Superior temporal gyrus (tissue), 1 donor: ENCODE results near the gene SFXN4.

Experiments used
- DNase-seq: peaks from one replicate; pipeline ENCODE4 v3.0.0-alpha.2; 2016; ENCODE audit errors: extremely low spot score

The SFXN4 gene, protein sequence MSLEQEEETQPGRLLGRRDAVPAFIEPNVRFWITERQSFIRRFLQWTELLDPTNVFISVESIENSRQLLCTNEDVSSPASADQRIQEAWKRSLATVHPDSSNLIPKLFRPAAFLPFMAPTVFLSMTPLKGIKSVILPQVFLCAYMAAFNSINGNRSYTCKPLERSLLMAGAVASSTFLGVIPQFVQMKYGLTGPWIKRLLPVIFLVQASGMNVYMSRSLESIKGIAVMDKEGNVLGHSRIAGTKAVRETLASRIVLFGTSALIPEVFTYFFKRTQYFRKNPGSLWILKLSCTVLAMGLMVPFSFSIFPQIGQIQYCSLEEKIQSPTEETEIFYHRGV

GRCh38 chr10:119165171-119166117, at the start of gene SFXN4:
Gene SFXN4, minus strand, starts transcription at chr10:119165714. Its CDS starts 67 bp downstream, at chr10:119165647.
- DNase-seq, result peak; percentile 84

DNA sequence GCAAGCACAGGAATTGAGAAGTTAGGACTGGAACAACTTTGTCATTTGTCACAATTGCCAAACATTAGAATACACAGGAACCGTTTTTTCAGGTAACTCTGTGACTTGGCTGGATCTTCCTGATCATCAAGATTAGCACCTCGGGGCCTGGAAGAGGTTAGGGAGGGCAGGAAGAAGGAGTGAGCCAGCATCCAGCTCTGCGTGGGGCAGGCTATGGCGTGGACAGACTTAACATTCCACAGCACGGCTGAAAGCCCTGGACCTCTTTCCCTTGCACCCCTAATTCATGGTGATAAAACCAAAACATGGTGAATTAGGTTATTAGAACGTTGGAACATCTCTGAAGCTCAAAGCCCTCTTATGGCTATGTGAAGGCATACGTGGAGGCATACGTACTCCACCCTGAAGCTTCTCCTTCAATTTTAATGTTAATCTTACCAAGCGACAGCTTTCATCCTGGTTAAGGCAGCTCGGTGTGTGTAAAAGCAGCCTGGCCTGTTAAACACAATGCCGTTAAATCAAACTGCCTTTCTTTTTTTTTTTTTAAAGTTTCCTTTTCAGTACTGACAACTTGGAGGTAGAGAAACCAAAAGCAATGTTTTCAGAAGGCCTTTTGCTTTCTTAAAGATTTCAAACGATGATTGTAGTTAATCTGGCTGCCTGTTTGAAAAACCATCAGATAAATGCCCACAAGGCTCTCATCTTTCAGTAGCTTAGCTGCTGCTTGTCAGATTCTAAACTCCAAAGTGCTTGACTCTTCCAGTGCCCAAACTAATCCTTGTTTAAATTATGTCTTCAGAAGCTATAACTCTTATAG, 46.3 kb upstream of the SFXN4 start:
- no peak for DNase-seq

DNA sequence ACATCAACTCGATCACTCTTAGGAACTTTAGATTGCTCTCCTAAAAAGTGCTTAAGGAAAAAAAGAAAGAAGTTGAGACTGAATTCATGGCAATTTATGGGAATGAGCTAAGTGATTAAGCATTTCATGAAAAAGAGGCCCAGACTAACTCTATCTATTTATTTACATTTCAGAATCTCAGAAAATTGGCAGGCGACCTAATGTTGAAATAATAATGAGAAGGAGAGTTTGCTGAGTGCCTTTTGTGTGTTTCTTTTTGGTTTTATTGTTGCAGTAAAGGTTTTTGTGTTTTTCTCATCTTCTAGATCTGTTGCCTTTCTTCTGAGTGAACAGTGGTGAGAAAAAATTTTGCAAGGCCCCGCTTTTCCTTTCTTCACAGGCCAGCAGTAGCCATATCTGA, 45.7 kb upstream of the SFXN4 start:
- DNase-seq, result no peak

DNA sequence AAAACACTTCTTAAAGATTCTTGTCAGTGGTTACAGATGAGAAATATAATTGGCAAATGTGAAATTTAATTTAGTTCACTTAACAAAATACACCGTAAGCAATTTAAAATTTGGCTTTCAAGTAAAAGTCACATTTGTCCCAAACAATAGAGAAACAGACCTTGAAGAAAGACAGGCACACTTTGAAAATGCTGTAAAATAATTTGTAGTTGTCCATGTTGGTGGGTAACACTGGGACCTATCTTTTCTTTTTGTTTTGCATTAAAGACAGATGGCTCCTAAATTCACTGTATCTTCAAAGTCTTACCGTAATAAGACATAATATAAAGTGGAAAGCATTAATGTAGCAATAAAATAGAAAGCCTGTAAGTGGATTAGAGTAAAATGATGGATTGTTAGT, 45.1 kb upstream of the SFXN4 start:
- DNase-seq, result no peak

GRCh38 chr10:119209736-119210355, 44.3 kb upstream of the SFXN4 start:
- DNase-seq, result no peak

- peak; percentile 78 for DNase-seq
Measured at GRCh38 chr10:119209035-119209735, 43.7 kb upstream of the SFXN4 start.

DNA sequence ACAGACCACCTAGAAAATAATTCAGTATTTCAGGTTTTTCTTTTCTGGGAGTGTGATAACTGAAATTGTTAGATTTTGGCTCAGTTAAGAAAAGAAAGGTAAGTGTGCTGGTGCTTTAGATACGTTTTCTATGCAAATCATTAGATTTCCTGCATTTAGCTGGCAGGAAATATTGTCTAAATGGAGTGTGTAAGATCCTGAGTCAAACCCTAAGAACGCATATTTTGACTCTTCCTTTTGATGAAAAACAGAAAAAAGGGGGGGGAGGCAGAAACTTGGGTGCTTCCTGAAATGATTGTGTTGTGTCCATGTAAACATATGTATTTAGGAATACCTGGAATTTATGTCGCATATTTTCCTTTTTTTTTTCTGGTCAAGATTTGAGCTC, 43.0 kb upstream of the SFXN4 start:
- DNase-seq, result no peak

- DNase-seq, result no peak
Measured at GRCh38 chr10:119207713-119208552, 42.4 kb upstream of the SFXN4 start.

DNA sequence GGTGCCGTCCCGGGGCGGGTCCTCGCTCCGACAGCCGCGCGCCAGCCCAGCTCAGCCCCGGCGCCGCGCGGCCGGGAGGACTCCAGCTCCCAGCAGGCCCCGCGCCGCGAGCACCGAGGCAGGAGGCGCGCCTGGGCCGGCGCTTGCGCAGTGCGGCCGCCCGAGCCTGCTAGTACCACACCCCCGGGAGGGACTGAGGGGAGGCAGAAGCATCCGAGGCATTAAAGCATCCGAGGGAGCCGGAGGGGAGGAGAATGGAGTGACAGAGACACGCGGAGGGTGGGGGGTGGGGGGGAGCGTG, 41.8 kb upstream of the SFXN4 start, which contains the start of gene GRK5:
TSS of gene GRK5 (plus strand) at position 206 of the 301 bp plus-strand sequence. CDS start 347 bp downstream, outside the sequence.
- DNase-seq, result peak; percentile 94

DNA sequence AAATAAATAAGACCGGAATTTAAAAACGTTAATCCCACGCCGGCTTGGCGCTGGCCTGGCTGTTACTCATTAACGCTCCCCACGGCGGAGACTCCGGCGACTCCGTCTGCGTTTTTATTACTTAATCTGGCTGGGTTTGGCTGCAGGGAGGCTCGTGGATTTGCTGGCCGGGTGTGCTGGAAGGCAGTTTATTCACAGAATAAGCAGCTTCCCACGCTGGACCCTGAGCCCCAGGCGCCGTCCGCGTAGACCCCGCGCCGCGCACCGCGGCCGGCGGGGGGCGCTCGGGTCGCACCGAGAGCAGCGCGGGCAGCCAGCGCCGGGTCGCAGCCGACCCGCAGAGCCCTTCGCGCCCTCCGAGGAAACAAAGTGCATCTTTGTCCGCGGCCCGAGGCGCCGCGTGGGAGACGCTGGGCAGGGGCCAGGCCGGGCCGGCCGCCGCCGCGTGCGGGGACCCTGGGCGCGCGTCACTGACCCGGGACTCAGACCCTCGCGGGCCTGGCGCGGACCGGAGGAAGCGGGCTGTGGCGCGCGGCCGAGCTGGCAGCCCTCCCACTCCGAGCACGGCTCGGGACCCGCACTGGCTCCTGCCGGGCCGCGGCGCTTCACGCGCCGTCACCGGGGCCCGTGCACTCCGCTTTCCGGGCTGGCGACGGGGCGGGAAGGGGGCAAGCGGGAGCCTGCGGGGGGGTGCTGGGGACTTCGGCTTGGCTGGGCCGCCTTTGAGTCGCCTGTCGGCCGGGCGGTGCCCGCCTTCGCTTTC, 41.3 kb upstream of the SFXN4 start:
- DNase-seq, result peak; percentile 67

- peak; percentile 40 for DNase-seq
Measured at GRCh38 chr10:119205894-119206602, 40.5 kb upstream of the SFXN4 start.

DNA sequence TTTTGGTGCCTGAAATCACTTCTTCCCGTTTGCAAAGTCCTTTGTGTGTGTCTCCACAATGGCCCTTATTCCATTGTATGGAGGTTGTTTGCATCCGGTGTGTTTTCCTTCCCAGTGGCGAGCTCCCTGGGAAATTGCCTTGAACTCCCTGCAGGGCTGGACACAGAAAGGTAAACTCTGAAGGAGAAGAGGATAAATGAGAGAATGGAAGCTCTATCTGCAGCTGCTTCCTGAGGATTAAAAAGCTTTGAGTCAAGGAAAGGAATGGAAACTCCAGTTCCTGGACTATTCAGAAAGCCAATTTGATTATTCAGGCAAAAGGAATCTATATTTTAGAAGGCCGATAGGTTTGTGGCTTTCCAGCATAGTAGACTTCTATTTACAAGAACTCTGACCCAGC, 37.5 kb upstream of the SFXN4 start:
- no peak for DNase-seq

GRCh38 chr10:119201233-119201632, 35.7 kb upstream of the SFXN4 start:
- DNase-seq, result no peak

DNA sequence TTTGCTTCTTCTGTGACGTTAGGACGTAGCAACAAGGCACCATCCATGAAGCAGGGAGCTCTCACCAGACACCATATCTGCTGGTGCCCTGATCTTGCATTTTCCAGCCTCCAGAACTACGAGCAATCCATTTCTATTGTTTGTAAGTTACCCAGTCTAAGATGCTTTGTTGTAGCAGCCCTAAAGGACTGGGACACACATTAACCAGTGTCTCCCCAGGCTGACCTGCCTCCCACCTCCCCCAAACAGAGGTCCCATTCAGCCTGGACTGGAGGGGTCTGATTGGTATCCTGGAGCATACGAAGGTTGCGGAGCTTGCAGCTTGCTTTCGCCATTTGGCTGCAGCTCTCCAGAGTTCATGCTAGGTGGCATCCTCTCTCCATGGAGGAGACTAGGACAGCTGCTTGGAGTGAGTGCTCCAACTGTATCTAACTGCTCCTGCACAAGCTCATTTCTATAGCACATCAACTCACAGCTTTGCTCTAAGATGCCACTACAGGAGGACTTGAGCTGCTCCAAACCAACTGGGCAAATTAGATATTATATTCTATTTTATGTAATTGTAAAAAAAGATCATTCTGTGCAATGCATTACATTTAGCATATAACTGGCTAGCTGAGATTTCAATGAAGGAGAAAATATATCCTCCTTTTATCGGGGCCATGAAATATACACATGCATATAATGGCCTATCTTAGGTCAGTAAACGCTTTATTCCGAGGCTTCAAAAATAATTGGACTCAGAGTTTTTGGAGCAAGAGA, 33.9 kb upstream of the SFXN4 start:
- peak; percentile 89 for DNase-seq

DNA sequence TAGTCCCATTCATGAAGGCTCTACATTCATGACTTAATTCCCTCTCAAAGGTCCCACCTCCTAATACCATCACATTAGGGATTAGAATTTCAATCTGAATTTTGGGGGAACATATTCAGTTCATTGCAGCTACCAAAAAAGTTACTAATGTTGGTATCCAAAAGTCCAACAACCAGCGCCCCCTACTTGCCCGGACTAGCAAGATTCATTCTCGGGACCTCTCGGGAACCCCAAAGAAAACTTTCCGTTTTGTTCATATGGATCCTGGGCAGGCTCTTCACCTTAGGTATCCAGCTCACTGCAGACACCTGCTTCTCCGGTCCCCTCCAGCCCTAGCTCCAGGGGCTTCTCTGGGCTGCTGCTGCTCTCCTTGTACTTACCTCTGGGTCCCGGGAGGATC, 32.9 kb upstream of the SFXN4 start:
- no peak for DNase-seq

- no peak for DNase-seq
Measured at GRCh38 chr10:119197921-119198320, 32.4 kb upstream of the SFXN4 start.

DNA sequence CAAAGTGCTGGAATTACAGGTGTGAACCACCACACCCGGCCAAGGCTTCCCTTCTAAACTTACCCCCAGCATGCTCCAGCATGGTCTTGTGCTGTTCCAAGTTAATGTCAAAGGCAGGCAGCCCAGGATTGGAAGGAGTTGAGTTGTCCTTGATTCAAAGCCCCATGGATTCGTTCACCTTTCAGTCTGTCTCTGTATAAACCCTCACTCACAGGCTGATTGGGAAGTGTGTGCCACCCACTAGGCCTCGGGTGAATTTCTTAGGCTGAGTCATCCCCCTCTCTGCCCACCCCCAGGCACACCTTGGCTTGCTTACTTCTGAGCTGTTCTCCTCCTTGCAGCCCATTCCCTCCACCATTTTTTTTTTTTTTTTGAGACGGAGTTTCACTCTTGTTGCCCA, 26.4 kb upstream of the SFXN4 start:
- DNase-seq, result no peak
